ENCODE results near the gene STOML3.

Gene STOML3

GRCh38 chr13:39034085-39034484, 43.5 kb upstream of the STOML3 start:
- no peaks in the 10 kb centered on the region for H3K4me1 ChIP-seq (ENCODE audit: low read length)
- 0 out of 2 replicates have a peak overlapping the region, but pooled peaks have one; percentile 87 for H3K4me2 ChIP-seq (ENCODE audit: low read depth, low read length)
- DNase-seq = no peak
- H3K27me3 ChIP-seq (replicated peaks; ENCODE audit: insufficient read depth, low read length) = no peaks in the 10 kb centered on the region
- no peak overlapping the region for H3K4me3 ChIP-seq (ENCODE audit: low read length)
- no peaks in the 10 kb centered on the region for H3F3A ChIP-seq (ENCODE audit: insufficient read depth, low read length)
- H3K27ac ChIP-seq (ENCODE audit: low read length) = no peak overlapping the region
- H3K79me2 ChIP-seq (ENCODE audit: low read length) = peaks cover 71% of the 10 kb centered on the region
- TF ChIP-seq EZH2 (optimal IDR thresholded peaks at IDR 0.05; ENCODE audit: low read depth, low read length) (no peak), CTCF (IDR thresholded peaks at IDR 0.05; ENCODE audit: low read length) (no peak), EZH2phosphoT487 (IDR thresholded peaks at IDR 0.05; ENCODE audit: low read length) (no peak)
- H3K36me3 ChIP-seq (replicated peaks; ENCODE audit: insufficient read depth, low read length) = no peaks in the 10 kb centered on the region; the same call in 1 of the 2 replicates
- no peaks in the 10 kb centered on the region for H3K9me3 ChIP-seq (replicated peaks; ENCODE audit: insufficient read depth, low read length)
- H4K20me1 ChIP-seq (ENCODE audit: insufficient read depth, low read length) = no peaks in the 10 kb centered on the region
- no peaks in the 10 kb centered on the region for H3K9me2 ChIP-seq (replicated peaks; ENCODE audit: insufficient read depth, low read length)
- H2AFZ ChIP-seq (ENCODE audit: low read length) = no peak overlapping the region
- H3K9ac ChIP-seq (ENCODE audit: low read length) = no peak overlapping the region

GRCh38 chr13:39032150-39032549, 41.5 kb upstream of the STOML3 start:
- no peaks in the 10 kb centered on the region; the same call in 1 of the 2 replicates for H3K36me3 ChIP-seq (replicated peaks; ENCODE audit: insufficient read depth, low read length)
- no peaks in the 10 kb centered on the region for H3K9me2 ChIP-seq (replicated peaks; ENCODE audit: insufficient read depth, low read length)
- H3K9ac ChIP-seq (ENCODE audit: low read length) = no peak overlapping the region
- no peak for TF ChIP-seq CTCF (IDR thresholded peaks at IDR 0.05; ENCODE audit: low read length)
- no peaks in the 10 kb centered on the region for H3F3A ChIP-seq (ENCODE audit: insufficient read depth, low read length)
- no peaks in the 10 kb centered on the region for H3K27me3 ChIP-seq (replicated peaks; ENCODE audit: insufficient read depth, low read length)
- H3K9me3 ChIP-seq (replicated peaks; ENCODE audit: insufficient read depth, low read length) = no peaks in the 10 kb centered on the region
- H3K4me1 ChIP-seq (ENCODE audit: low read length) = no peaks in the 10 kb centered on the region
- H3K27ac ChIP-seq (ENCODE audit: low read length) = no peak overlapping the region
- no peak overlapping the region for H2AFZ ChIP-seq (ENCODE audit: low read length)
- H4K20me1 ChIP-seq (ENCODE audit: insufficient read depth, low read length) = no peaks in the 10 kb centered on the region
- H3K4me3 ChIP-seq (ENCODE audit: low read length) = no peak overlapping the region
- DNase-seq = no peak
- H3K4me2 ChIP-seq (ENCODE audit: low read depth, low read length) = no peak overlapping the region
- H3K79me2 ChIP-seq (ENCODE audit: low read length) = peaks cover 65% of the 10 kb centered on the region

GRCh38 chr13:39025433-39025839, 34.8 kb upstream of the STOML3 start:
- no peaks in the 10 kb centered on the region for H3K9me2 ChIP-seq (replicated peaks; ENCODE audit: insufficient read depth, low read length)
- H3K27me3 ChIP-seq (replicated peaks; ENCODE audit: insufficient read depth, low read length) = no peaks in the 10 kb centered on the region
- no peak overlapping the region for H3K4me3 ChIP-seq (ENCODE audit: low read length)
- TF ChIP-seq EZH2phosphoT487 (IDR thresholded peaks at IDR 0.05; ENCODE audit: low read length) (no peak), EZH2 (optimal IDR thresholded peaks at IDR 0.05; ENCODE audit: low read depth, low read length) (no peak), CTCF (IDR thresholded peaks at IDR 0.05; ENCODE audit: low read length) (no peak)
- H3K4me1 ChIP-seq (ENCODE audit: low read length) = no peaks in the 10 kb centered on the region
- no peaks in the 10 kb centered on the region; the same call in 1 of the 2 replicates for H3K36me3 ChIP-seq (replicated peaks; ENCODE audit: insufficient read depth, low read length)
- no peaks in the 10 kb centered on the region for H4K20me1 ChIP-seq (ENCODE audit: insufficient read depth, low read length)
- peaks cover 4% of the 10 kb centered on the region; the same call in 1 of the 2 replicates for H3K79me2 ChIP-seq (ENCODE audit: low read length)
- no peaks in the 10 kb centered on the region for H3F3A ChIP-seq (ENCODE audit: insufficient read depth, low read length)
- no peak overlapping the region for H3K4me2 ChIP-seq (ENCODE audit: low read depth, low read length)
- no peak overlapping the region for H3K9ac ChIP-seq (ENCODE audit: low read length)
- no peak overlapping the region for H3K27ac ChIP-seq (ENCODE audit: low read length)
- no peak overlapping the region for H2AFZ ChIP-seq (ENCODE audit: low read length)
- DNase-seq = no peak
- no peaks in the 10 kb centered on the region for H3K9me3 ChIP-seq (replicated peaks; ENCODE audit: insufficient read depth, low read length)

All from MM.1S (cell line).